GM21717 (cell line): ENCODE measurements around the gene UGT3A1.
"Not testable (repeated sequence)": the region's sequence is repeated elsewhere in the genome, so short reads cannot be mapped to it uniquely, and the experiment has no call there.

Experiments used
- ATAC-seq: cut with Tn5 transposase; IDR thresholded peaks from one replicate; pipeline ENCODE4 v1.9.1; 2021; ENCODE audit warnings: mild to moderate bottlenecking, moderate library complexity; ENCODE audit not compliant: unreplicated experiment

The UGT3A1 gene

DNA sequence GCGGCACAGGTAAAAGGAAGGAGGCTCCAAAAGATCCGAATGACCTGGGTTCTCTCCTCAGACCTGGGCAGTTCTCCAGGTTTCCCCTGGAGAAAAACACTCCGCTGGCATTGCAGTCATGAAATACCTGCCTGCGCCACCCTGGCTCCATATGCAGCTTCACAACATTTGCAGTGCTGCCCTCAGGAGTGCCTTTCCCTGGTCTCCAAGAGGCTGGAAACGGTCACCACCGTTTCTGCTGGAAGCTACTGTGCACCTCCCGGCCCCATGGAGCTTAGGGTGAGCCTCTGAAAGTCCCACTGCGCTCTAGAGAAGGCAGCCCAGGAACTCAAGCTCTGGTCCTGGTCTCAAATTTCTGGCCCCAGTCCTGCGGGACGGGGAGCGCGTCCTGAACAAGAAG, 670 bp downstream of the UGT3A1 start:
- ATAC-seq, result no peak

DNA sequence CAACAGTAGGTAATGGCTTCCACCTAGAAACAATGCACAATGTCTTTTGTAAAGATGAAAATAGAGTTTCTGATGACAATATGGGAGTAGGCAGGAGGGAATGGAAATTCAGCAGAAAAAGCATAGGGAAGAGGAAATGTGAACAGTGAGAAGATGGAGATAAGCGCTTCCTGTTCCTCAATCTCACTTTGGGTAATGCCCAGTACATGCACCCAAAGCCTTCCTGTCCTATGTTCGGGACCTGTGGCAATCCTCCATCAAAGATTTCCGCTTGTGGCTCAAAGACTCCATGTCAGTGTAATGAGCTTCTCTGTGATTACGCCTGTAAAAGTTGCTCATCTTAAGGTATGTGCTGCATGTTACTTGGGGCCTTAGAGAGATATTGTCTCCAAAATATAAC, 2.7 kb downstream of the UGT3A1 start:
- no peak for ATAC-seq

DNA sequence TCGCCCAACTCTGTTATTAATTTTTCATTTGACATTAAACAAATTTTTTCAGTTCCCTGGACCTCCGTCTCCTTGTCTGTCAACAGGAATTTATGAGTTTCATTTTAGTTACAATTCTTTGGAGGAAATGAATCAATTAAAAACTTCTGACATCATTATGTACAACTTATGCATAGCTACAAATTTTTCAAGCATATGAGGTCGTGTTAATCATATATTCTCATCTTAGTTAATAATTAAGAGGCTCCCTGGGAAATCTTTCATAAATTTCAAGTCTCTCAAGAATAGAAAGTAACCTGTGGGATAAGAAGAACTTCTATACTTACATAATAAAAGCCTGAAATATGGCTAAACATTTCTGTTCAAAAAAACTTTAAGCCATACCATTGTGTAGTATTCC, 3.4 kb downstream of the UGT3A1 start:
- no peak for ATAC-seq

DNA sequence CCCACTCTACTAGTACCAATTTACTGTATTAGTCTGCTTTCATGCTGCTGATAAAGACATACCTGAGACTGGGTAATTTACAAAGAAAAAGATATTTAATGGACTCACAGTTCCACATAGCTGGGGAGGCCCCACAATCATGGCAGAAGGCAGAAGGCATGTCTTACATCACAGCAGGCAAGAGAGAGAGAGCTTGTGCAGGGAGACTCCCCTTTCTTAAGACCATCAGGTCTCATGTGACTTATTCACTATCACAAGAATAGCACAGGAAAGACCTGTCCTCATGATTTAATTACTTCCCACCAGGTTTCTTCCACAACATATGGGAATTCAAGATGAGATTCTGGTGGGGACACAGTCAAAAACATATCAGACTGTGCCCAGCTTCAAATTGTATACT, 11.5 kb downstream of the UGT3A1 start:
- ATAC-seq, result no peak

DNA sequence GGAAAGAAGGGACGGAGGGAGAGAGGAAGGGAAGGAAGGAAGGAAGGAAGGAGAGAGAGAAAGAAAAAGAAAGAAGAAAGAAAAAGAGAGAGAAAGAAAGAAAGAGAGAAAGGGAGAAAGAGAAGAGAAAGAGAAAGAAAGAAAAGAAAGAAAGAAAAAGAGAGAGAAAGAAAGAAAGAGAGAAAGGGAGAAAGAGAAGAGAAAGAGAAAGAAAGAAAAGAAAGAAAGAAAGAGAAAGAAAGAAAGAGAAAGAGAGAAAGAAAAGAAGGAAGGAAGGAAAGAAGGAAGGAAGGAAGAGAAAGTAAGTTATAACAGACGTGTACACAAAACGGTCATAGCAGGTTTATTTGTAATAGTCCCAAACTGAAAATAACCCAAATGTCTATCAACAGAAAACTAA, 14.3 kb downstream of the UGT3A1 start:
- ATAC-seq, result not testable (repeated sequence)

DNA sequence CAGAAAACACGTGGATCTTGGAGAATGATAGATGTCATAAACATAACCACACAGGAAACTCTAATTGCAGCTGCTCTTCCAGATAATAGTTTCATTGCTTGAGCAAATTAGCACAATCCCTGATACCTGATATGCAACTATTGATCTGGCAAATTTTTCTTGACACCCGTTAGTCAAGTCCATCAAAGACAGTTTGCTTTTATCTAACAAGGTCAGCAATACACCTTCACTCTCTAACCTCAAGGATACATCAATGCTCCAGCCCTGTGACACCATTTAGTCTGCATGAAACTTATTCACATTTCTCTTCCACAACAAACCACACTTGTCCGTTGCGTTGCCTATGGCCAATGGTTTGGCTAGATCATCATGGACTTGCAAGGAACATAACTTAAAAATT, 16.6 kb downstream of the UGT3A1 start:
- no peak for ATAC-seq

DNA sequence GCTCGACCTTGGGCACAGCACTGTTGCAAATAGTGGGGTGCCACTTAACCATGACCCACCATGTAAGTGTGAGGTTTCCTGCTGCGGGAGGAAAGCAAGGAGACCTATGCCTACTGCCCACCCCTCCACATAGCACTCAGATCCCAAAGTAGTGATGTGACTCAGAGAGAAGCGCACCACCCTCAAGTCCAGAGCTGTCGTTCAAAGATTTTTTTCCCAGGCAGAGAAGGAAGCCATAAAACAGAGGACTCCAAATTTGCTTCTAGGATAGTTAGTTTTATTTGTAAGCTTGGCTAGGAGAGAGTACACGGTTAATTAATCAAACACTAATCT, 19.3 kb downstream of the UGT3A1 start:
- ATAC-seq, result no peak

DNA sequence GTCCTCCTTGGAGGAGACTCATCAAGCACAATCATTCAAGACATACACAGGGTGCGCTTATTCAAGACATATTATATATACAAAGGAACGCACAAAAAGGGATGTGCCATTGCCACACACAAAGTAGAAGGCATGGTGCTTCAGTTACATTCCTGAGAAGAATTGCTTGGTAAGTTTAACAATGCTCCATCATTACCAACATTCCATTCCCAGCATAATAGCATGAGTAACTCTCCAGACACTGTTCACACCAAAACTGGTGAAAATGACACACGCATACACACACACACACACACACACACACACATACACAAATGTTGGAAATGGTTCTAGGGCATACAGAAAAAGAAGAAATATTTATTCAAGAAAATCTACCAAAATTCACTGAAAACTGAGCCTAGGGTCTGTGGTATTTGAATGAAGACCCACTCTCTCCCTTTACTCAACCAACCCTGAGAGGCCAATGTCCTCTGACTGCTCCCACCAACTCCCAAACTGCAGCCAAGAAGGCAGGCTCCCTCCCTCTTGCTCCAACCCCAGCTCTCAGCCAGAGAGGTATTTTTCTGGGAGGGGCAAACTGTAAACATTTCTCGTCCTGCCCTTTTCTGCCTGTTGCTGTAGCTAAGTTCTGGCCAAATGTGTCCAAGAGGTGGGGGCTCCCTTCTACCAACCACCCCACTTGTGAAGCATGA, 19.9 kb downstream of the UGT3A1 start:
- no peak for ATAC-seq

DNA sequence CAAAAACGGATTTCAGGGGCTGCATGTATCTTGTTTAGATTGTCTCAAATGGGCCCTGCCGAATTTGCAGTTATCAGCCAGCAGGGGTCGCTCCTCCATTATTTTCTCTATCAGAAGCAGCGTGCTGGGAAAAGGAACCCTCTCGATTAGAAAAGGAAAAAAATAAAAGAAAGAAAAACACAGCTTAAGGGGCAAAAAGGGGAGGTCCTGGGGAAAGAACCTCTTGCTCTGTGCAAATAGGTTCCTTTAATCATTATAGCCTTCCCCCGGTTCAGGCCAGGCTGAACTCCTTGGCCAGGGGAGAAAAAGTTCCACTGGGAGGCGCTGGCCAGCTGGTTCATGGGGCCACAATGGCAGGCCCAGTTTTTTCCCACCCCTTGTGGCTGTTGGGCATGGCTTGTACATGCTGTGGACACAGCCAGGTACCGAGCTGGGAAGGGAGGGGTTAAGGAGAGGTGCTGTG, 27.8 kb downstream of the UGT3A1 start:
- no peak for ATAC-seq

DNA sequence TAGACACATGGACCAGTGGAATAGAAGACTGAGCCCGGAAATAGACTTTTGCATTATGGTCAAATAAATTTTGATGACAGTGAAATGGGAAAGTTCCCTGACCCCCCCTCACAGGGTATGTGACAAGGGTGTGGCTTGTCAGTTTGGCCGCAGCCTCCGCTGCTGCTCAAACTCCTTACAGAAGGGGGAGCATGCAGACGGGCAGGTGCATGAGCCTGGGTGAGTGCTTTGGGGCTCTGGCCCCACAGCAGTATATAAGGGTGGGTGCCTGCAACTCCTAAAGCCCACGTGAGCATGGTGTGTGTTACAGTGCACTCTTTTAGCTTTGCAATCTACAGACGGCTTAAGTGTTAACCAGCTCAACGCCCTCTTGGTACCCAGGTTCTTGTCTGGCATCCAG, 30.9 kb downstream of the UGT3A1 start:
- ATAC-seq, result no peak

DNA sequence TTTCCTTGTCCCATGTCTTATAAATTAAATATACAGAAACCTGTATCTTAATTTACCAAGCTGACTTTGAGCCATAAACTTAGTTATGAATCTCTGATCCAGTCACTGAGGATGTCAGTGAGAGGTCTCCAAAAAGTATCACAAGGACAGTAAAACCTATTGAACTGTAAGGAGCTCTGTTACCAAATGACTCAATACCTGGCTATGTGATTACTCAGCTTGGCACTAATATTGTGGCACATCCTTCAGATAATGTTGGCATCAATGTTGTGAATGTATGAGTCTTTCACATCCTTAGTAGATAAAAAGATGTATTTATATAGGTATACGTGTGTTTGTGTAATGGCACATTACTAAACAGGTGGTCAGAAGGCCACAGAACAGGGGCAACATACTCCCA, 34.8 kb downstream of the UGT3A1 start:
- no peak for ATAC-seq

DNA sequence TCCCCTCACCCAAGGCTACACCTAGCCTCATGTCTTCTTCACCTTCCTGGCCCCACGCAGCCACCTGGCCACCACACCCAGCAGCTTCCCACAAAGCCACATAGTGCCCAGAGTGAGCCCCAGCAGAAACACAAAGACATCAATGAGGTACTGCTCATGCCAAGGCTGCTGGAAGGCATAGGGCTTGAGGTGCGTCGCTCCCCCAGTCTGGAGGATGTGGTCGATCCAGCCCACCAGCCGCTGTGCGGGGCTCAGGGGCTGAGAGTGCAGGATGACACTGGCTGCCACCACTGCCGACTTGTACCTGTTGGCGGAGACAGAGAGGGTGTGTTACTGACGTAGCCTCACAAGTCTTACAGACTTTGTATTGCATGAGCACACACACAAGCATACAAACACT, 37.0 kb downstream of the UGT3A1 start:
- ATAC-seq, result no peak

DNA sequence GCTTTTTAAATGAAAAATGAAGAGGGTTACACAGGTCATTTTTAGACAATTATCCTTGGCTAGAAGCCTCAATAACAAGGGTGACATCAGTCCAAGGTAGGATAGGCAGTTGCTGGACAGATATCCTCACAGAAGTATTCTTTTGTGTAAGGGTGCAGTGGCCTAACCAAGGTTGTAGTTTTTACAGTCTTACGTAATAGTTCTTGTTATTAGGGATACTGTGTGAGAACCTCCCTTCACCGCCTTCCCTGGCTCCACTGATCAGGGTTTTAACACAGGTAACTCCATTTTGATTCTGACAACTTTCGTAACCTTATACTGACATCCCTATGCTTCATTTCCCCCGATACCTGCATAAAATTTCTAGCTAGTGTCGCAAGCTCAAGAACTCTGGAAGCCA, 44.1 kb downstream of the UGT3A1 start:
- no peak for ATAC-seq

DNA sequence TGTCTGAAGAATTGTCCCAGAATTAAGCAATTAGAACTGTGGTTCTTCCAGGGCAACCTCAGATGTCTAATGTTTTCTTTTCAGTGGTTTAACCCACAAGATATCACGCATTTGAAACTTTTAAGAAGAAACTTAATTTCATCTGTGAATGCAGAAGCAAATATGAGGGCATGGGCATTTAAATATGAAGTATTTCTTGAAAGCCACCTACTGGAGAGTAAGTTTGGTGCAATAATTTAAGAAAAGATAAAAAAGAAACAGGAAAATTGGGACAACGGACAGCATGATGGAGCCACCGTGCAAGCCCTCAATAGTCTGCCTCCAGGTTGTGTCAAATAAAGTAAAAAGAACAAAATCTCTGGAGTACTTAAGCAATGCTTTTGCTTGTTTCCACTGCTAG, 51.6 kb downstream of the UGT3A1 start:
- no peak for ATAC-seq

DNA sequence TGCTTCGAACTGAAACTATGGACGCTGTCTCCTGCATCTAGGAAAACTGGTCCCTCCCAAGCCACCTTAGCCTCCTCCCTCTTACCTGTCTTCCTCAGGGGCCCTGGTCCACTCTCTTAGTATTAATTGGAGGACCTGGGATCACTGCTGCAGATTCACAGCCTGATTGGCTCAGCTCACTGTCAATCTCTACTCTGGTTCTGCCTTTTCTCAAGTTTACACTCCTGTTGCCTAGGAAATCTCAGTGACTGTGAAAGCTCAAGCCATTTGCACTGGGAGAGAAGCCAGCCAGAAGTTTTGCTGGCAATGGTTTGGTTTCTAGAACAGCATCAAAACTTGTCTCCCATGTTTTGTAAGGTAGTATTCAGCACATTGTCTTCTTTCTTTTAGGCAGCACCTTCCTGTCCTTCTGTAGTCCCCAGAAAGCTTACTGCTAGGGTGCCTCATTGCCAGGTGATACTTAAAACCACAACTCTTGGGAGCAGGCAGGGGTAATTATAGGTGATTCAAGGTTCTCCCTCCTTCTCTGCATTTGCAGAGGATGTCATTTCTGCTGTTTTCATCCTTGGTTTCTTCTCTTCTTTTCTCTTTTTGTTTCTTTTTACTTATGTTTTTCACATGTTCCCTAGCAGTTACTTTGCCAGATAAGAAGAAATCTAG, 52.5 kb downstream of the UGT3A1 start, which contains the start of gene CAPSL:
Gene CAPSL, minus strand, starts transcription at position 55 of the 660 bp plus-strand sequence. CDS start 17,502 bp downstream, outside the sequence.
- no peak for ATAC-seq

DNA sequence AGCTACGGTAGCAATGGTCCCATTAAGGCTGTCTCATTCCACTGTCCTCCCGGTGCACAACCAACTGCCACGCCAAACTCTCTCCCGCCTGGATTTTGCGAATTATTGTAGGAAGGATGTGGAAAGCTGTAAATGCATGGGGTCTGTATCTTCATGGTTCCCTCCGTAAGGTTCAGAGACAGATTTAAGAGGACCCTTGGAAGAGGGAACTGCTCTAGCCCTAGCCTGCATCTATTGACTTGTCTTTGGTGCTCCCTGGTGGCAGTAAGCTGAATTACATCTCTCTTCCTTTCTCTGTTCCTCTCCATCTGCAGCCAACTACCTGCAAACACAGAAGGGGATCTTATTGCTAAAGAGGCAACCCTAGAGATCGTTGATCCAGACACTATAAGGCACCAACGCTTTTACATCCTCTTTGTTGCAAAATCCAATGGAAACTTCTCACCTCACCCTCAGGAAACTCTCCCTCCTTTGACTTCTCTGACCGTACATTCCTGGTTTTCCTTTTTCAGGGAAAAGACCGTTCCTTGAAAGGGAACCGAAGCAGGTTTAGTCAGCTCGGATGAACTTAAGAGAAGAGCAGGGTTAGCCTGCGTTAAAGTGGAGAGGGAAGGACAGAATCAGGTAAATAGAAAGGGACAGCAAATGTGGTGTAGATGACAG, 64.7 kb downstream of the UGT3A1 start:
- ATAC-seq, result no peak

DNA sequence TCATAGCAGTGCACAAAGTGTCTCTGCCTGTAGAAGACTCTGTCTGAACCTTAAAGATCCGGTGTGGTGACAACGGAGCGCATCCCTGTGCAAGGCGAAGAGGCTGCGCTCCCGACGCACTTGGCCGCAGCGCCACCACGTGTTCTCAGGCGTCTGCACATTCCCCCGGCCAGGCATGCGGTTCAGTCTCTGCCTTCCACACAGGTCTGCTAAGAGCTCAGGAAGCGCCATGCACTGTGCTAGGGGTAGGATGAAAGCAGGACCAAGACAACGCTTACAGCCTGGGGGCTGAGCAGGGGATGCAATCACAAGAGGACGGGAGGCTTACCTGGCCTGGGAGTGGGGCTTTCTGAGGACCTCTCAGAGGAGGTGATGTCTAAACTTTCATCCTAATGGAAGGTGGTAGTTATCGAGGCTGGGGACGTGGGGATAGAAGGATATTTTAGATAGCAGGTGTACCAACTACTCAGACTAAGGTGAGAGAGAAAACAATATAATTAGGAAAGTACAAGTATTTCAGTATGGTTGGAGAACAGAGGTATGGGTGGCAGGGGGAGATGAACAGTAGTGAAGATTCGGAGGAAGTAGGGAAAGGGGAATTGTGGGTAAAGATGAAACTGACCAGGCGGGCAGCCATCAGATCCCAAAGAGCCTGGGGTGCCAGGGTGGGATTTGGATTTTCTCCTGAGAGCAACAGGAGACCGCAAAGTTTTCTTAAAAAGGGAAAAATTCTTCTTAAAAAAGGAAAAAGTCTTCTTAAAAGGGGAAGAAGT, 66.1 kb downstream of the UGT3A1 start:
- peak; percentile 72 for ATAC-seq

DNA sequence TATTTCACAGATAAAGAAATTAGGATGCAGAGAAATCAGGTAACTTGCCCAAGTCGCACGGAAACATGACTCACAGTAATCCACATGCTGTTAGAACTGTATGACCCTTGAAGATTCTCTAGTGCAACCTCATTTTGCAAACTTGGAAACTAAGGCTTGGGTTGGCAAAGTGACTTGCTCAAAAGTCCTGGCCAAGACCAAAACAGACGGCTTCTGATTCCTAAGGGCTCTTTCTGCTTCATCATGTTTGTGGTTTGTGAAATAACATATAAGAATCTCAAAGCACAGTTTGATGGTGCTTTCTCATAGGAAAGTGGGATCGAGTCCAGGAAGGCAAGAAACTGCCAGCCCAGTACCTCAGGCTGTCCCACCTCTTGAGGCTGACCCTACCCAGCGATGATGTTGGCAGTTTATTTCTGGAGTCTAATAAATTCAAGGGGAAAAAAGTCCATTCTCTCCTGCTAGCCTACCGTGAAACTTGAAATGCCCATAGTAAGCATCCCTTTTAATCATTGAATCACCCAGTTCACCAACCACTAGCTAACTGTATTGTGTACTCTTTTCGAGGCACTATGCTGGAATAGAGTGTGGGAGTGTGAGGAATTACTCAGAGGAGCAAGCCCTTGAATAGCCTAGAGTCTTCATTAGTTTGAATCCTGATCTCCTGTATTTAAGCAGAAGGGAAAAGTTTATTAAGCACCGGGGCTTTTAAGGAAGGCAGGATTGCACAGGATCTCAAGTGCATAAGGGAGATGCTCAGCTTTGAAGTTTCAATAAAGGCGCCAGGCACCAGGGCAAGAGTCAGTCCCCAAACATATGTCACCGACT, 66.9 kb downstream of the UGT3A1 start:
- ATAC-seq, result no peak

DNA sequence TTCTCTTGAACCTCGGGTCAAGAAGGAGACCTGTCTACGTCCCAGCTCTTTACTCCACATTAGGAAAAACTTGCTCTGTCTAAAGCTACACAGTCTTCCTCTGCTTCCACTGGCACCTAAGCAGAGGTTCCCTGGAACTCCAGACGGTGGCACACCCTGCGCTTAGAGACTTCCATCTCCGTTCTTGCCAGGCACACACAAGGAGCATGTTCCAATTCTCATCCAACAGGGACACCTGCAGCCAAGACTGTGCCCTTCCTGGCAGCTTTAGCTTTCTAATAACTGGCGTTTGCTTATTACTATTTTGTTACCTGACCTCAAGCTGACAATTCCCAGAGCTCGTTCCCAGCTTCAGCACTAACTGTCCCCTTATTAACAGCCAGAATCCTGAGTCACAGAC, 68.7 kb downstream of the UGT3A1 start:
- no peak for ATAC-seq

DNA sequence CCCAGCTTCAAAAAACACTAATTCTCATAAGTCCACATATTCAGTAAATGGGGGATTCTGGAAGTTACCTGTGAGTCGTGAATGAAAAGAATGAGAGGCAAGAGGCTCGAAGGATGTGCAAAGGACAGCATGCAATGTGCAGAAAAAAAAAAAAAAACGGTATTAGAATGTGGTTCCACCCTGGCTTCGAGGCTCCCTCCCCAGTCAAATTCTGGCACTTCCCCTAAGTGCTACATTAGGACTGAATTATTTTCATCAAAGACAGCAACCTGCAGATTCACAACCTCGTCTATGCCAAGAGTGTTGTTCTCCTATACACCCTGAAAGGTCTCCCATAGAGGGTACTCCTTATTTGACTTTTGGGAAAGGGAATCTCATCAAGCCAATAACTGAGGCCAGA, 69.3 kb downstream of the UGT3A1 start:
- ATAC-seq, result no peak

DNA sequence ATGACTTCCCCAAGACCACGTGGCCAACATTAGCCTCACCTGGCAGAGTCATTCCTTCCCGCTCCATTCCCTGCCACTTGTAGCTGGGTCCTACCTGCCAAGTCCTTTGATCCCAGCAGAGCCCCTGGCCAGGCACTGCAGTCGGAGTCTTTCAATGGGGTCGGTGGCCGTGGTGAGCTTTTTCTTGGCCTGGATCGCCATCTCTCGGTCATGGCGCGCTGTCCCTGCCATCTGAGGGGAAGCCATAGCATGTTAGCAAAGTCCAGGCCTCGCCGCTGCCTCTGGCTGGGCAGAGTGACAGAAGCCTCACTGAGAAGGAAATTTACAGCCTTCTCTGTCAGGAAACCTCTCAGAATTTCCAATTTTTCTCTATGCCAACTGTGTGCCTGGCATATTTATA, 70.3 kb downstream of the UGT3A1 start:
- ATAC-seq, result no peak
